NK-92 (cell line): ENCODE data around the gene CTSE.
"Not testable (repeated sequence)": the region's sequence is repeated elsewhere in the genome, so short reads cannot be mapped to it uniquely, and the experiment has no call there.

Experiments
- DNase-seq: peaks from one replicate; lab custom pipeline; 2025; ENCODE audit not compliant: unreplicated experiment; lab: John Stamatoyannopoulos, UW

The CTSE gene

DNA sequence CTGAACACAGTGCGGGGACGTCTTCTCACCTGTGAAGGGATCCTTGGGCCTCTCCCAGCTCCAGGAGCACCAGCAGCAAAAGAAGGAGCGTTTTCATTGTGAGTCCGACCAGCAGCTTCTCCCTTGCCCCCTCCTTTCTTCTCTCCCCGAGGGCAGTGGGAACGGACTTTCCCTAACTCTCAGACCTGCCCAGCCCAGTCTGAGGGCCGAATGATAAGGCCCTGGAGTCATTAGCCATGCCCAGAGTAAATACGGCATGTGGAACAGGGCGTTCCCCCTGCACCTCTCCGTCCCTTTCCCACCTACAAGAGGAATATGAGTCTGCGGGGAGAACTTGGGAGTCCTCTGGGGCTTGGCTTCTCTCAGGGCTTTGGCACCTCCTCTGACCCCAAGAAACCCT is at the start of gene CTSE:
CTSE (minus strand) TSS at position 201 of the 400 bp plus-strand sequence; CDS start at position 97, 104 bp downstream.
- no peak for DNase-seq

DNA sequence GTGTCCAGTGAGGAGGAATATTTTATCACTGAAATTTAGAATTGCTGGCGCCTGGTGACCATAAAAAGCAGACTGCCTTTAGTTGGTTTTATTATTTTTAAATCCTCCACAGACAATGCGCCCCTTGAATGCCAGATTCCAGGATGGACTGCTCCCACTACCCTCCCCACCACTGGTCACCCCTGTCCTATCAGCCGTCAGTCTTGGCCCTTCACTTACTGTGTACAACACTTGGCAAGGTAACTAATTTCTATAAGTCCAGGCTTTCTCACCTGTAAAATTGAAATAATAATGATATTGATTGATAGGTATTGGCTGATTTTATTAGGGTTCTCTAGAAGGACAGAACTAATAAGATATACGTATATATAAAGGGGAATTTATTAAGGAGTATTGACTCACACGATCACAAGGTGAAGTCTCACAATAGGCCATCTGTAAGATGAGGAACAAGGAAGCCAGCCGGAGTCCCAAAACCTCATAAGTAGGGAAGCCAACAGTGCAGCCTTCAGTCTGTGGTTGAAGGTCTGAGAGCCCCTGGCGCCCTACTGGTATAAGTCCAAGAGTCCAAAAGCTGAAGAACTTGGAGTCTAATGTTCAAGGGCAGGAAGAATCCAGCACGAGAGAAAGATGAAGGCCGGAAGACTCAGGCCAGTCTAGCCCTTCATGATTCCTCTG is 47.1 kb upstream of the CTSE start:
- no peak for DNase-seq

DNA sequence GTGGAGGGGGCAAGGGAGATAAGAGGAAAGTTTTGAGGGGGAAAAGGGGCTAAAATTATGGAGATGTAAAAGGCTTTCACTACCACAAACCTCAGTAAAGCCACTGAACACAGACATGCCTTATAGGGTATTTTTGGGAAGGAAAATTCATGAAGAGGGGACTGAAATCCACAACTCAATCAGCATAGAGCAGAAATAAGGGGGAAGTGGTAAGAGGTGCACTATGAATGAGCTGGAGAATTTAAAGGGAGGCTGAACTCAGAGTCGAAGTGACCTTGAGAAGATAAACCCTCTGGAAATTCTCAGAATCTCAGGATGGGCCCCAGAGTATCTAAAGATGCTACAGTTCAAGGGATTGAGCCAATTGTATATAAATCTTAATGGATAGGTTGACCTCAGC is 44.6 kb upstream of the CTSE start:
- DNase-seq = no peak

DNA sequence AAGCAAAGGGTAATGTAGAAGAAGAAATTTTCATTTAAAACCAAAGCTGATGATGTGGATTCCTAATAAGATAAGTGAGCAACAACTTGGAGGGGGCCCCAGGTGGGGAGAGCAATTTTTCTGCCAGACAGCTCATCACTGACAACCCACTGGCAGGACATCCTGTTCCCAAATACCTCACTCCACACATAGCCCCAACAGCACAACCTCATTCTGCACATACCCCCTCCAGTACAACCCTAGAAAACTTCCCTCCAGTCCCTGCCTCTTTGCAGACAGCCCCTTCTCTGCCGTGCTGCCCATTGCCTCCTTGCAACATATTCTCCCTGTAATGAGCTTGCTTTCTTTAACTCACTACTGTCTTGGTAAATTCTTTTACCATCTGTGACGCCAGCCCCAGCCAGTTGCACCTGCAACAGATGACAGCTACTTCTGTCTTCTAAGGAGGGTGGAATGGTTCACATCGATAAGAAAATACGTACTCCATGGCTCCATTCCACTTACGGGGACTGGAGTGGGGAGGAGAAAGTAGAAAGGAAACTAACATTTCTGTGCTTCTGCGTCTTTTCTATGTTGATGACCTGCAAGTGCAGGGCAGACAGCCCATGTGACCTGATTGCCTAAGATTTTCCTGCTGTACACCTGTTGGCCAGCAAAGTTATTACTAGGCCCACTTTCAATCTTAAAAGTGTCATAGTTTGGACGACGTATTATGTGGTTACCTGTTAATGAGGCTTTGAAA is 44.0 kb upstream of the CTSE start:
- DNase-seq = no peak

GRCh38 chr1:206066479-206067171 is 42.9 kb upstream of the CTSE start:
- DNase-seq = no peak

DNA sequence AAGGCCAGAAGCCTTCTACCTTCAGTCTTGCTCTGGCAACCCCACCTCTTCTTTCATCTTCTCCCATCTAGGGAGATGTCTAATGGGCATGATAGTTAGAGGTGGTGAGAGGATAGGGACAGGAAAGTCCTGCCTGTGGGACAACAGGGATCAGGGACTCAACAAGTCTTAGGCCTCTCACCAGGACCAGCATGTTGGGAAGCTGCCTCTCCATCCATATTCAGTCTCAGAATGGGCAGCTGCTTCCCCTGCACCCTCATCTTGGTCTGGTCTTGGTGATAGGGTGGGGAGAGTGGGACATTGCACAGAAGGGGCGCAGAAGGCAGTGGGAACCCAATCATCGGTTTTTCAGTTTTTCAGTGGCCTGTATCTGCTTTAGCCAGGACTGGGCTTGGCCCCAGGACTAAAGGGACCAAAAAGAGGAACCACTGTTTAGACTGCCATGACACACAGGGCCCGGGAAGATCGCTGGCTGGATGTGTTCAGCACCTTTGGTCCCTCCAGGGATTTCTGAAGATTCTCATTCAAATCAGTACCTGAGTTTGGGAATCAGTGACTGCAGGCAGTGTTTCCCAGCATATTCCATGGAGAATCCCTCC is 42.0 kb upstream of the CTSE start:
- DNase-seq = no peak

DNA sequence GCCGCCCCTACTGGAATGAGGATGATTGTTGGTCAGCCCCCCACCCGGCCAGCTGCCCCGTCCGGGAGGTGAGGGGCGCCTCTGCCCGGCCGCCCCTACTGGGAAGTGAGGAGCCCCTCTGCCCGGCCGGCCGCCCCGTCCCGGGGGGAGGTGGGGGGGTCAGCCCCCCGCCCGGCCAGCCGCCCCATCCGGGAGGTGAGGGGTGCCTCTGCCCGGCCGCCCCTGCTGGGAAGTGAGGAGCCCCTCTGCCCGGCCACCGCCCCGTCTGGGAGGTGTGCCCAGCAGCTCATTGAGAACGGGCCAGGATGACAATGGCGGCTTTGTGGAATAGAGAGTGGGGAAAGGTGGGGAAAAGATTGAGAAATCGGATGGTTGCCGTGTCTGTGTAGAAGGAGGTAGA is 40.8 kb upstream of the CTSE start:
- not testable (repeated sequence) for DNase-seq

DNA sequence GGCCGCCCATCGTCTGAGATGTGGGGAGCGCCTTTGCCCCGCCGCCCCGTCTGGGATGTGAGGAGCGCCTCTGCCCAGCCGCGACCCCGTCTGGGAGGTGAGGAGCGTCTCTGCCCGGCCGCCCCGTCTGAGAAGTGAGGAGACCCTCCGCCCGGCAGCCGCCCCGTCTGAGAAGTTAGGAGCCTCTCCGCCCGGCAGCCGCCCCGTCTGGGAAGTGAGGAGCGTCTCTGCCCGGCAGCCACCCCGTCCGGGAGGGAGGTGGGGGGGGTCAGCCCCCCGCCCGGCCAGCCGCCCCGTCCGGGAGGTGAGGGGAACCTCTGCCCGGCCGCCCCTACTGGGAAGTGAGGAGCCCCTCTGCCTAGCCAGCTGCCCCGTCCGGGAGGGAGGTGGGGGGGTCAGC is 40.3 kb upstream of the CTSE start:
- DNase-seq = not testable (repeated sequence)

- DNase-seq = no peak
Measured at GRCh38 chr1:206062464-206062863, 38.8 kb upstream of the CTSE start.

- DNase-seq = no peak
Measured at GRCh38 chr1:206060844-206061243, 37.1 kb upstream of the CTSE start.

- no peak for DNase-seq
Measured at GRCh38 chr1:206059355-206059915, 35.7 kb upstream of the CTSE start.

DNA sequence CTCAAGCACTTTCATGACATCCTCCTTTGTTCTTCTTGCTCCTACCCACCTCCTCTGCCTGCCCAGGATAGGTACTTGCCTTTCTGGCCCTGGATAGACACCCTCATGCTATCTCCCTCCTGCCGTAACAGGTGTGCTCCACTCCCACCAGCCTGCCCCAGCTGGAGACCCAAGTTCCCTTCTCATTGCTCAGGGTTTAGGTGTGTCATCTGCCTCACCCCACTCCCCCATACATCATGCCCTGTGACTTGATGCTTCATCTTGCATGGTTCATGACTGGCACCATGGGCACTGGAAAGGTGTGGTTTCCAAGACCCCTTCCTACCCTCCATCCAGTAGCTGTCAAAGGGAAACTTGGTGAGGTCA is 35.2 kb upstream of the CTSE start:
- no peak for DNase-seq

GRCh38 chr1:206058289-206058926 is 34.7 kb upstream of the CTSE start:
- not testable (repeated sequence) for DNase-seq

DNA sequence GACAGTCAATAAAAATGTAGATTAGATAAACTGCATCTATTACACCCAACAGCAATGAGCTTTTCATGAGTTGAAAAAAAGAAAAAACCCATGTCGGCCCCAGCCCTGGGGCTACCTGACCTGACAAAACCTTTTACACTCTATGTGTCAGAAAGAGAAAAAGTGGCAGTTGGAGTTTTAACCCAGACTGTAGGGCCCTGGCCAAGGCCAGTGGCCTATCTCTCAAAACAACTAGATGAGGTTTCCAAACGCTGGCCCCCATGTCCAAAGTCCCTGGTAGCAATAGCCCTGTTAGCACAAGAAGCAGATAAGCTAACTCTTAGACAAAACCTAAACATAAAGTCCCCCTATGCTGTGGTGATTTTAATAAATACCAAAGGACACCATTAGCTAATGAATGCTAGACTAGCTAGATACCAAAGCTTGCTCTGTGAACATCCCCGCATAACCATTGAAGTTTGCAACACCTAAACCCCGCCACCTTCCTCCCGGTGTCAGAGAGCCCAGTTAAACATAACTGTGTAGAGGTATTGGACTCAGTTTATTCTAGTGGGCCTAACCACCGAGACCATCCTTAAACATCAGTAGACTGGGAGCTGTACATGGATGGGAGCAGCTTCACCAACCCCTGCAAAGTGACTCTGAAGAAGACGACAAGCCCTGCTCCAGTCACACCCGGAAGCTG is 32.1 kb upstream of the CTSE start:
- DNase-seq = not testable (repeated sequence)

DNA sequence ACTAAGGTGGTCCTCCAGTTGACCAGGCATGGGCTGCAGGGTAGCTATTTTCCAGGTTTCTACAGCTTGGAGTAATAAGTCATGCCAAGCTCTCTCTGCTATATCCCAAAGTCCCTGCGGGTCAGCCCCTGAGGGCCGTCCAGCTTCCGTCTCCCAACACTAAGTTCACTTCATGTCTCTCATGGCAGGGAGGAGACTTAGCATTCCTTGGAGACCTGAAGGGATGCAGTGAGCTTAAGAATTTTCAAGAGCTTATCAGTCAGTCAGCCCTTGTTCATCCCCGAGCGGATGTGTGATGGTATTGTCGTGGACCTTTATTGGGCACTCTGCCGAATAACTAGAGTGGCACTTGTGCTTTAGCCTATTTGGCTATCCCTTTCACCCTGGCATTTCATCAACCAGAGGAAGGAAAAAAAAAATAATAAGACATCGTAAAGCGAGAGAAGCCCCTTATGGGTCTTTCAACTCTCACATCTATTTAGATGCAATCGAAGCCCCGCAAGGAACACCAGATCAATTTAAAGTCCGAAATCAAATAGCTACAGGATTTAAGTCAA is 31.5 kb upstream of the CTSE start:
- not testable (repeated sequence) for DNase-seq

DNA sequence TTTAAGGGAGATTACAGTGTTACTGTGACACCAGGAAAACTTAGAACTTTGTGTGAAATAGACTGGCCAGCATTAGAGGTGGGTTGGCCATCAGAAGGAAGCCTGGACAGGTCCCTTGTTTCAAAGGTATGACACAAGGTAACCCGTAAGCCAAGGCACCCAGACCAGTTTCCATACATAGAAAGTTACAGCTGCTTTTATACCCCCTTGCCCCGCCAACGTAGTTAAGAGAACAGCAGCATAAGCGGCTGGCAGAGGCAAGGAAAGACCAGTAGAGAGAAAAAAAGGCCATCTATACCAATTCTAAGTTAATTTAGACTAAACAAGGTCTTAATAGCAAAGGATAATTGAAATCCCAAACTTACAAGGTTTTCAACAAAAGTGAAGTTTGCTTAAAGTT is 29.9 kb upstream of the CTSE start:
- DNase-seq = not testable (repeated sequence)

- DNase-seq = not testable (repeated sequence)
Measured at GRCh38 chr1:206052919-206053610, 29.4 kb upstream of the CTSE start, which contains the start of gene RHEX. RHEX (plus strand) TSS chr1:206053173; CDS start chr1:206097829, 44,656 bp downstream.

GRCh38 chr1:206052231-206052865 is 28.7 kb upstream of the CTSE start:
- DNase-seq = not testable (repeated sequence)
